RWPE1 (cell line): ENCODE results near the gene PIK3C2B.

Experiments used
- CTCF ChIA-PET: fragments of 350-600 bp; sonication (Branson Sonifier 250); formaldehyde crosslinking; extraction: SDS; loops from one replicate; lab custom pipeline; 2021; lab: Yijun Ruan, JAX
- POLR2A ChIA-PET: fragments of 400-600 bp; formaldehyde crosslinking; extraction: SDS; loops from one replicate; lab custom pipeline; 2020; ENCODE audit warnings: antibody characterized with exemption; ENCODE audit not compliant: low non-redundant PET; lab: Yijun Ruan, JAX
- DNase-seq: peaks from one replicate; pipeline ENCODE4 v3.0.0; 2012; ENCODE audit warnings: low spot score
- H3K27ac ChIP-seq: fragments of 450-650 bp; 2 replicates; pipeline ENCODE4 v1.5.1; 2017
- TF ChIP-seq, protein P1 (sequence below): fragments of 450-650 bp; conservative IDR thresholded peaks from 2 replicates; pipeline ENCODE4 v1.5.1; 2017; ENCODE audit warnings: low read depth, mild to moderate bottlenecking

The PIK3C2B gene

DNA sequence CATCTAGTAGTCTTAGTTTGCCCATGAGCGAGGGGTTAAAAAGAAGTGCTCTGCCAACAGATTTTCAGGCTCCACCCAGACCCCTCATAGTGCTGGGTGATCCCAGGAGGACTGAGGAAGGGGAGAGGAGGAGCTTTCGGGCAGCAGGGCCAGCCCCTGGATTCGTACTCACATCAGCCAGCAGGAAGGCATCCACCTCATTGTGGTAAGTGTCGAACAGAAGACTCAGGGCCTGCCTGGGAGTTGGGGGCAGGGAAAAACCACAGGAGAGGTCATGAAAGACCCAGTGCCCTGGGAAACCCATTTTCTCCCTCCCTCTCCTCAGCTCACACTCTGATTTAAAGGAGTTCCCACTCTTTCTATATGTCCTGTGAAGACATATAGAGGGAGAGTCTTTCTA, 34.9 kb downstream of the PIK3C2B start:
- ChIA-PET POLR2A (no interaction called here), CTCF (interaction anchor here (0.8 to 1.1 kb wide), 3 partner anchors 13 to 34 kb away, joined by 3 to 4 read pairs (median 3); no protein-coding TSS in a partner anchor)
- DNase-seq: no peak
- no peak overlapping the region for H3K27ac ChIP-seq
- TF ChIP-seq, protein P1, sequence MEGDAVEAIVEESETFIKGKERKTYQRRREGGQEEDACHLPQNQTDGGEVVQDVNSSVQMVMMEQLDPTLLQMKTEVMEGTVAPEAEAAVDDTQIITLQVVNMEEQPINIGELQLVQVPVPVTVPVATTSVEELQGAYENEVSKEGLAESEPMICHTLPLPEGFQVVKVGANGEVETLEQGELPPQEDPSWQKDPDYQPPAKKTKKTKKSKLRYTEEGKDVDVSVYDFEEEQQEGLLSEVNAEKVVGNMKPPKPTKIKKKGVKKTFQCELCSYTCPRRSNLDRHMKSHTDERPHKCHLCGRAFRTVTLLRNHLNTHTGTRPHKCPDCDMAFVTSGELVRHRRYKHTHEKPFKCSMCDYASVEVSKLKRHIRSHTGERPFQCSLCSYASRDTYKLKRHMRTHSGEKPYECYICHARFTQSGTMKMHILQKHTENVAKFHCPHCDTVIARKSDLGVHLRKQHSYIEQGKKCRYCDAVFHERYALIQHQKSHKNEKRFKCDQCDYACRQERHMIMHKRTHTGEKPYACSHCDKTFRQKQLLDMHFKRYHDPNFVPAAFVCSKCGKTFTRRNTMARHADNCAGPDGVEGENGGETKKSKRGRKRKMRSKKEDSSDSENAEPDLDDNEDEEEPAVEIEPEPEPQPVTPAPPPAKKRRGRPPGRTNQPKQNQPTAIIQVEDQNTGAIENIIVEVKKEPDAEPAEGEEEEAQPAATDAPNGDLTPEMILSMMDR: no peak

DNA sequence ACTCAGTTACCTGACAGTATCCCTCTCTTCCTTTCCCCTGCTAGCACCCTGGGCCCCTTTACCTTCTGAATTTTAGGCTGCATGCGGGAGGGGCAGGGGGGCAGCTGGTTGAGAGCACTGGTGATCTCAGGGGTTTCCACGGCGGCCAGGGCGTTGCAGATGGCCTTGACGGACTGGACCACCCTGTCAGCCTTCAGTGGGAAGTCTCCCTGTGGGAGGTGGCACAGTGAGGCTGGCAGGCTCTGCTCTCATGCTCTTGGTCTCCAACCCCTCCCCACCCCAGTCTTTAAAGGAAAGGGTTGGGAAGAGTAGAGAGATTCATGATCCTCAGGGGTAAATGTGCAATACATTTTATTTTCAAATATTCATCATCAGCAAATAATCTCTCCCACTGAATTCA, 36.9 kb downstream of the PIK3C2B start:
- CTCF ChIA-PET: interaction anchor here (0.6 to 4.0 kb wide), 3 partner anchors 9 to 59 kb away, joined by 3 to 15 read pairs (median 4); no protein-coding TSS in a partner anchor
- no peak overlapping the region for H3K27ac ChIP-seq
- TF ChIP-seq, protein P1: no peak
- POLR2A ChIA-PET: no interaction called here
- DNase-seq: no peak

DNA sequence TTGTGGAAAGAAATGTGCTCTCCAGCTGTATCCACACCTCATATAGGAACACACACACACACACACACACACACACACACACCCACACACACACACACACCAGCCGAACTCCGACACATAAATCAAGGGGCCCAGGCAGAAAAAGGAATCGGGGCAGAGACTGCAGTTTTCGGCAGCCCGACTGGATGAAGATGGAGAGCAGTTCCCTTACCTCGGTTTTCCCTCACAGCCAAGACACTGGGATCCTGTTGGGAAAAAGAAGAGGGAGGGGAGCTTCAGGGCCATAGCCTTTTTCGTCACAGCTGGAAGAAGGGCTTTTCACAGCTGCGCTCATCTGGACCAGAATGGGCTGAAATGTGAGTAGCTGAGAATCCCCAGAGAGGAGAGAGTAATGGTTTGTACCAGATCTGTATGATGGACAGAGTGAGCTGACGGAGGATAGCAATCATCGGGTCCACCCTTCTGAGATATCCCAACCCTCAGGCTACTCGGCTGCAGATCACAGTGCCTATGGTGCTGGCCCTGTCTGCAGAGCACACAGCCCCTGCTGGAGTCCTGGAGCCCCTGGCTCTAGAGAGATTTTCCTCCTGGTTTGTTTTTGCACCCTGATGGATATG, 37.7 kb downstream of the PIK3C2B start:
- H3K27ac ChIP-seq: no peak overlapping the region
- CTCF ChIA-PET: interaction anchor here (0.6 to 4.0 kb wide), 4 partner anchors 8 to 329 kb away, joined by 3 to 15 read pairs (median 4); no protein-coding TSS in a partner anchor
- POLR2A ChIA-PET: no interaction called here

DNA sequence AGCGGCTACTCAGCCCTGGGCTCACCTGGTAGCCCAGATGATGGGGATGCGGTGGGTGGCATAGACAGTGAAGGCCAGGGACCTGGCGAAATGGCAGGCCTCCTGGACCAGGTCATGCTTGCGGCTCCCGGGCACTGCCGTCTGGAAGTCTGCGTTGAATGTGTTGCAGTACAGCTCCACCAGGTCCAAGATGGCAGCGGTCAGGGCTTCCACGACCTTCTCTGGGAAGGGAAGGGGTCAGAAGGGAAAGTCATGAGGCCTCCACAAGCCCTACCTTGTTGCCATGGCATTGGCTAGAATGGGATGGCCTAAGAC, 38.8 kb downstream of the PIK3C2B start:
- DNase-seq: no peak
- CTCF ChIA-PET: interaction anchor here (0.6 to 4.0 kb wide), 4 partner anchors 9 to 328 kb away, joined by 3 to 15 read pairs (median 3); no protein-coding TSS in a partner anchor
- POLR2A ChIA-PET: no interaction called here

More for the DNA sequence above, 37.7 kb downstream of the PIK3C2B start:
- DNase-seq: no peak
- TF ChIP-seq, protein P1: no peak

DNA sequence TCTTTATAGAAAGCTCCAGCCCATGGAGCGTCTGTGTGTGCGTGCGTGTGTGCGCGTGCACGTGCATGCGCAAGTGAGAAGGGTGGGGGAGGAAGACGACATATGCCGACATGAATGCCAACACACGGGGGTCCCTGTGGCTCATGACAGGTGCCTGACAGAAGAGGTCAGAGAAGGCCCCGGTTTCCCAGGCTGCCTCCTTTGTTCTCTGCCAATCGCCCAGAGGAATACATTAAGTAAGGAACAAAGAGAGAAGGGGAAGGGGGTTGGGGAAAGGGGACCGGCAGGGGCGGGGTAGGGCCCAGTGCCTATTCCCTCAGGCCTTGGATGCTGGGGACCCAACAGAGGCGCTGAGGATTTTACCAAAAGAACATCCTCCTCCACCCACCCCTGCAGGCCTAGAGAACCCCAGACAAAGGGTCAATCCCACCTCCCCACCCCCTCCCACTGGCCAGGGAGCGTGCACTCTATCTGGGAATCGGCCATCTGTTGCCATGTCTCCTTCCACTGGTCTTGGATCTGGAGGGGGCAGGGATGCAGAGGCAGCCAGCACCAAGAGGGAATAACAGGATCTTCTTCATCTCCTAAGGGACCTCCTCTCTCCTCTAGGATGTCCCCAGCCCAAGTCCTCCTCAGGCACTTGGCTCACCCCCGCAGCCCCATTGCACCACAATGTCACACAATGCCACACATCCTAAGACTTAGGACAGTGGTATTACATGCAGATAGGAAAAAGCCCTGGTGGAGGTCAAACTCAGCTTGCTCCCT, 39.4 kb downstream of the PIK3C2B start:
- DNase-seq: no peak
- CTCF ChIA-PET: interaction anchor here (0.6 to 4.0 kb wide), 4 partner anchors 9 to 24 kb away, joined by 3 to 15 read pairs (median 4); no protein-coding TSS in a partner anchor
- POLR2A ChIA-PET: no interaction called here
- TF ChIP-seq, protein P1: no peak
- H3K27ac ChIP-seq: no peak overlapping the region

More for the DNA sequence above, 38.8 kb downstream of the PIK3C2B start:
- TF ChIP-seq, protein P1: no peak
- no peak overlapping the region for H3K27ac ChIP-seq

DNA sequence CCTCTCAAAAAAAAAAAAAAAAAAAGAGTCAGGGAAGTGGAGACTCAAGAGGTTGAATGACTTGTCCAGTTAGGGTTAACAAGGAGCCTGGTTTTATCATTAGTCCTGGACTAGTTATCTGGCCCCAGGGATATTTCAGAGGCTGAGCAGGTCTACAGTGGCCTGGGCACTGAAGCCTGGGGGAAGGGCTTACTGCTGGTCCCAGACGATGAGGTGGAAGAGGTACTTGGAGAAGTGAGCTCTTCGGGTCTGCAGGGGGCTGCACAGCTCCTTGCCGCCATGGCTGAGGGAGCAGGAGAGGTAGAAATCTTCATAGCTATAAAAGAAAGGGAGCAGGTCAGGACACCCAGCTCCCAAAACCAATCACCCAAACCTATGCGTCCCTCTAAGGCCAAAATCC, 40.1 kb downstream of the PIK3C2B start:
- ChIA-PET CTCF (interaction anchor here (1.0 to 1.3 kb wide), 3 partner anchors 16 to 56 kb away, joined by 3 to 4 read pairs (median 3); no protein-coding TSS in a partner anchor), POLR2A (no interaction called here)
- TF ChIP-seq, protein P1: no peak
- H3K27ac ChIP-seq: no peak overlapping the region
- no peak for DNase-seq
